NCI-H1694 treated with DMSO at 0.1 percent for 48 hours (cell line): ENCODE data around the gene UVSSA.
"Not testable (repeated sequence)": the region's sequence is repeated elsewhere in the genome, so short reads cannot be mapped to it uniquely, and the experiment has no call there.

Experiments used
- DNase-seq: peaks from one replicate; lab custom pipeline; 2025; lab: John Stamatoyannopoulos, UW

UVSSA gene

GRCh38 chr4:1317177-1318045, 29.6 kb upstream of the UVSSA start:
- no peak for DNase-seq

GRCh38 chr4:1318046-1318375, 29.0 kb upstream of the UVSSA start:
- DNase-seq, result no peak

GRCh38 chr4:1318488-1319213, 28.4 kb upstream of the UVSSA start:
- no peak for DNase-seq

- DNase-seq, result no peak
These were observed 25.5 kb upstream of the UVSSA start for GRCh38 chr4:1321486-1321885.

- no peak for DNase-seq
These were observed 24.9 kb upstream of the UVSSA start for GRCh38 chr4:1321946-1322650.

GRCh38 chr4:1323280-1323634, 23.8 kb upstream of the UVSSA start:
- no peak for DNase-seq

- no peak for DNase-seq
These were observed 23.2 kb upstream of the UVSSA start for GRCh38 chr4:1323635-1324442.

GRCh38 chr4:1324443-1325175, 22.4 kb upstream of the UVSSA start:
- not testable (repeated sequence) for DNase-seq

GRCh38 chr4:1325176-1325480, 21.9 kb upstream of the UVSSA start:
- DNase-seq, result no peak

GRCh38 chr4:1325681-1326635, 21.1 kb upstream of the UVSSA start:
- no peak for DNase-seq

- no peak for DNase-seq
These were observed 20.1 kb upstream of the UVSSA start for GRCh38 chr4:1326751-1327525.

- no peak for DNase-seq
These were observed 19.3 kb upstream of the UVSSA start for GRCh38 chr4:1327526-1328266.

- DNase-seq, result no peak
These were observed 18.5 kb upstream of the UVSSA start for GRCh38 chr4:1328267-1329155.

- DNase-seq, result no peak
These were observed 17.3 kb upstream of the UVSSA start for GRCh38 chr4:1329408-1330371.

- no peak for DNase-seq
These were observed 16.0 kb upstream of the UVSSA start for GRCh38 chr4:1330761-1331590.
